Measurements from ENCODE around the gene GPX4. TPM values are rescaled to one million over a fixed set of nuclear protein-coding genes. Genes with fewer than 3 reads are reported as not detected.
"Not testable (repeated sequence)": the region's sequence is repeated elsewhere in the genome, so short reads cannot be mapped to it uniquely, and the experiment has no call there.

GPX4 gene
- total RNA-seq, 1 donor from 2014 or later: 415 TPM

DNA sequence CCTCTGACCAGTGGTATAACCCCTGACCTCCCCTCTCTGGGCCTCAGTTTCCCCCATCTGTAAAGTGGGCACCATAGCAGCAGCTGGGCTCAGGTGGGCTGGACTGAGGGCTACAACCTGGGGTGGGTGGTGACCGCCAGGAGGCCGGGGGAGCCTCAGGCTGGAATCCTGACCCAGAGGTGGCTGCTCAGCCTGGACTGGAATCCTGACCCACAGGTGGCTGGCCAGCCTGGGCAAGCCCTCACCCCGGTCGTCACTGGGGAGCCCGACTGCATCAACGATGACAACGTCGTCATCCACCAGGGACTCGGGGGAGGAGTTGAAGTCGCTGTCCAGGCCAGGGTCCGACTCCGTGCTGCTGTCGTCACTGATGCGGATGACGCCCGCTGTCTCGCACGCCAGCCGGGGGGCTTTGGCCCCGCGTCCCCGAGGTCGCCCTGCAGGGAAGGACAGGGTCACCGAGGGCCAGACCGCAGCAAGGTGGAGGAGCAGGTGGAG is 10.2 kb downstream of the GPX4 start:
- DNase-seq (ENCODE audit: low read depth in 2 of 2): no peak

GRCh38 chr19:1114728-1115127 is 10.9 kb downstream of the GPX4 start:
- DNase-seq (ENCODE audit: low read depth in 2 of 2): not testable (repeated sequence)

GRCh38 chr19:1115646-1116420 is 12.0 kb downstream of the GPX4 start:
- no peak for DNase-seq (ENCODE audit: low read depth in 2 of 2)

DNA sequence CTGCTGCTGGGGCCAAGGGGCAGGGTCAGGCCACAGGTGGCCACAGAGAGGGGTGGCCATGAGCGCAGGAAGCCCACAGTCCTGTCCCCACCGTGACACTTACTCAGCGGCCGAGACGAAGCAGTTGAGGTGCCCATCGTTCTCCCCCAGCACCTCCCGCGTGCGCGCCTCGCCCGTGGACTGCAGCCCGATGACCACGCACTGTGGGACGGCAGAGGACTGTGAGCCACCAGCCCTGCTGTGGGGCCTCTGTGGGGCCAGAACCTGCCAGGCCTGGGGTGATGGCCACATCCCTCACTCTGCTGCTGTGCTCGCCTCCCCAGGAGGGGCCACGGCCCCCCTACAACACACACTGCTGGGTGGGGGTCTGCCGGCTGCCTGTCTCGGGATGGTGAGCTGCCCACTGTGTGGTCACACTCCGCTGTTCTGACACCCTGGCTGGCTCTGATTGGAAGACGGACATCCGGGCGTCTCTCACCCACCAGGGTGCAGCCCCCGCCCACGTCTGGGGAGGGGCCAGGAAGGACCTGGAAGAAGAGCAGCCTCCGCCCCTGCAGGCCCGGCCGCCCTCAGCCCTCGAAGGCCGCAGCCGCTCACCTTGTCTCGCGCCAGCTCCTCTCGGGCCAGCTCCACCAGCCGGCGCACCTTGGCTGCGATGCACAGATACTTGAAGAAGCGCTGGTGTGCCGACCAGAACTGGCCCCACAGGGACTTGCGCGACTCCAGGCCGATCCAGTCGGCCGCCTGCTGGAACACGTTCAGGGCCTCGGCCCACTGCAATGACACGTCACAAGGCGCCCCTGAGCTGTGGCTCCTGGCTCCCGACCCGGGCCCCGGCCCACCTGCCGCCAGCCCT is 13.2 kb downstream of the GPX4 start:
- DNase-seq (ENCODE audit: low read depth in 2 of 2): no peak

- DNase-seq (ENCODE audit: low read depth in 2 of 2): no peak
These were observed 13.9 kb downstream of the GPX4 start for GRCh38 chr19:1117654-1118053.

GRCh38 chr19:1118999-1119398 is 15.2 kb downstream of the GPX4 start:
- DNase-seq (ENCODE audit: low read depth in 2 of 2): no peak

GRCh38 chr19:1119475-1120217 is 15.9 kb downstream of the GPX4 start:
- no peak for DNase-seq (ENCODE audit: low read depth in 2 of 2)

DNA sequence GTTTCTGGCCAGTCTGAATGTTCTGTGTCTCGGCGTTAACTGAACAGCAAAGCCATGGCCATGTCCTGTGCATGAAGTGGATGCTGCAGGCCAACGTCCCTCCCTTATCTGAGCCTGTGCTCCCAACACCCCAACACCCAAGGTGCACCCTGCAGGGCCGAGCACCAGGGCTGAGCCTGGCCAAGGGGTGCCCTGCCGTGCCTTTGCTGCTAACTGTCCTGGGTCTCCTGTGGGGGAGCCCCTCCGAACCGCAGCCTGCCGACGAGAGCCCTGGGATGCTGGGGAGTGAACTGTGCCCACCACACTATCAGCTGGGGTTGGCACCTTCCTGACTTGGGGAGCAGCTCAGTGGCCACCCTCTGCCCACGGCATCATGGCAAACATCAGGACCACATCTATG is 17.6 kb downstream of the GPX4 start:
- no peak for DNase-seq (ENCODE audit: low read depth in 2 of 2)

GRCh38 chr19:1122021-1122971 is 18.5 kb downstream of the GPX4 start:
- DNase-seq (ENCODE audit: low read depth in 2 of 2): no peak

- DNase-seq (ENCODE audit: low read depth in 2 of 2): peak; percentile 88 to 91
These were observed 19.2 kb downstream of the GPX4 start for GRCh38 chr19:1122972-1123363.

DNA sequence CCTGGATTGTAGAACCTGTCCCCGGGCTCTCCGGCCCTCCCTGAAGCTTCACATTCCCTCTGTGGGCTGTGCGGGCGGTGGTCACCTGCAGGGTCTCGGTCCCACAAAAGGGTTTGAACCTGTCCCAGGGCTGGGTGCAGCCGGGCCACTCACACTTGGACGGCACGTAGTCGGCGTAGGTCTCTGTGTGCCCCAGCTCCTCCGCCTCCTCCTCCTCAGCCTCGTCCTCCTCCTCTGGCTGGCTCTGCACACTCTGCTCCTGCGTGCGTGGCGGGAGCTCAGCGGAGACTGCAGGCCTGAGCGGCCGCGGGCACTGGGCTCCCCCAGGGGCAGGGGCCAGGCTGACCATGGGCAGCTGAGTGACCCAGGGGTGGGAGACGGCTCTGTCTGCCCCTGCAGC is 19.6 kb downstream of the GPX4 start:
- DNase-seq (ENCODE audit: low read depth in 2 of 2): no peak

DNA sequence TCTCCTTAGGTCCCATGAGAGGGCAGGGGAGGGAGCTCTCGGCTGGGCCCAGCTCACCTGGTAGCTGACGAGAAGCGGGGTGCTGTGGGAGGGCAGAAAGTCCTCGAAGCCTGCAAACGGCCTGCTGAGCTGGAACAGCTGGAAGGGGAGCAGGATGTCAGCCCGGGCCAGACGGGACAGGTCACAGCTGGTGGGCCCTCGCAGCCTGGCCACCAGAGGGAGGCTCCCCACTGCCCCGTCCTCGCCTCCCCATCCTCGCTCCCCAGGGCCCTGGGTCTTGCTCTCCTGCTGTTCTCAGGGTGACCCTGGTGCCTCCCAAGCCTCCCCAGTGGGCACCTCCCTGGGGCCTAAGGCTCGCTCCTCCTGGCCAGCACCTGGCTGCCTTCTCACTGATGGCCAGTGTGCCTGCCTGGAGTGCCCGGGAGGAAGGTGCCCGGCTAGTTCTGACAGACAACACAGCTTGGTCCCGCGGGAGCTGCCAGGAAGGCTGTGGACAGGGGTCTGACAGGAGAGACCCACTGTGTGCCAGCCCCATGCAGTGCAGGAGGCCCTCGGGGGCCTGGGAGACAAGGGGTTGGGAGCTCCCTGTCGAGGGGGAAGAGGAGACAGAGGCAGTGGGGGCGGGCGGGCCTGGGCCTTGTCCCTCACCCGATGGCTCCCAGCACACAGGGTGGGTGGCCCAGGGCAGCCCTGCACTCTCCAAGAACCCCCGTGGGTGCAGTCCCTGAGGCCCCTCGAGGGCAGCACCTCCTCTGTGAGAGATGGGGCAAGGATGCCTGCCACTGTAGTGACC is 20.3 kb downstream of the GPX4 start:
- DNase-seq (ENCODE audit: low read depth in 2 of 2): peak in 1 of 2 donors; percentile 39

- peak; percentile 72 to 82 for DNase-seq (ENCODE audit: low read depth in 2 of 2)
These were observed 22.0 kb downstream of the GPX4 start for GRCh38 chr19:1125601-1126467.

GRCh38 chr19:1126984-1127760 is 23.4 kb downstream of the GPX4 start:
- no peak for DNase-seq (ENCODE audit: low read depth in 2 of 2)

GRCh38 chr19:1128106-1128505 is 24.3 kb downstream of the GPX4 start:
- DNase-seq (ENCODE audit: low read depth in 2 of 2): no peak

- not testable (repeated sequence) for DNase-seq (ENCODE audit: low read depth in 2 of 2)
These were observed 25.3 kb downstream of the GPX4 start for GRCh38 chr19:1129084-1129483.

DNA sequence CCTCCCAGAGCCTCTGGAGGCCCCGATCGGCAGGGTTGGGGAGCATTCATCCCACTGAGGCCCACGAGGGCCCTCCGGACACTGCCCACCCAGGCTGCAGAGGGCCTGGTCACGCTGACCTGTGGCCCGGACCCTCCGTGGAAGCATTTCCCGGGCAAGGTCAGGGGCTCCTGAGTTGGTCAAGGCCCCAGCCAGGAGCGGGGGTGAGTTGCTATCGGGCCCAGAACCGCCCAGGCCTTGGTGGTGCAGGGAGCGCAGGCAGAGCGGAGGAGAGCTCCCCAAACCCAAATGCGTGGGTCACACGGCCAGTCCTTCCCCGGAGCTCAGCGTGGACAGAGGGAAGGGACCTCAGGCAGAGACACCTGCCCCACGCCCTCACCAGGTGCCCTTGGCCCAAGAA is 25.7 kb downstream of the GPX4 start:
- no peak for DNase-seq (ENCODE audit: low read depth in 2 of 2)
